ENCODE measurements around the gene SPNS3.

The SPNS3 gene

GRCh38 chr17:4511199-4511932 is 77.6 kb downstream of the SPNS3 start:
- DNase-seq = no peak

- DNase-seq = no peak
Observed at GRCh38 chr17:4512156-4513112, 78.7 kb downstream of the SPNS3 start.

GRCh38 chr17:4513113-4514032 is 79.6 kb downstream of the SPNS3 start:
- no peak for DNase-seq

- DNase-seq = no peak
Observed at GRCh38 chr17:4514206-4514605, 80.5 kb downstream of the SPNS3 start.

- DNase-seq = no peak
Observed at GRCh38 chr17:4514779-4515178, 81.0 kb downstream of the SPNS3 start.

- no peak for DNase-seq
Observed at GRCh38 chr17:4515501-4515900, 81.8 kb downstream of the SPNS3 start.

- DNase-seq = no peak
Observed at GRCh38 chr17:4516735-4517134, 83.0 kb downstream of the SPNS3 start.

GRCh38 chr17:4518901-4519300 is 85.2 kb downstream of the SPNS3 start:
- DNase-seq = no peak

- DNase-seq = no peak
Observed at GRCh38 chr17:4519361-4519788, 85.6 kb downstream of the SPNS3 start.

GRCh38 chr17:4520060-4520893 is 86.5 kb downstream of the SPNS3 start:
- no peak for DNase-seq

- DNase-seq = no peak
Observed at GRCh38 chr17:4520894-4521600, 87.3 kb downstream of the SPNS3 start.

- DNase-seq = no peak
Observed at GRCh38 chr17:4522661-4523060, 88.9 kb downstream of the SPNS3 start.

- no peak for DNase-seq
Observed at GRCh38 chr17:4523946-4524345, 90.2 kb downstream of the SPNS3 start.

GRCh38 chr17:4525691-4526397 is 92.1 kb downstream of the SPNS3 start:
- DNase-seq = no peak

GRCh38 chr17:4527134-4527533 is 93.4 kb downstream of the SPNS3 start:
- DNase-seq = no peak

- DNase-seq = no peak
Observed at GRCh38 chr17:4527566-4528125, 93.9 kb downstream of the SPNS3 start.

- no peak for DNase-seq
Observed at GRCh38 chr17:4529533-4530152, 95.9 kb downstream of the SPNS3 start.

GRCh38 chr17:4530799-4531730 is 97.3 kb downstream of the SPNS3 start:
- DNase-seq = no peak
